Activated CD4-positive, alpha-beta T cell treated with anti-CD3 and anti-CD28 coated beads, Interleukin-2, amount 50 U/mL, for 24 hours (primary cell): Measurements from ENCODE around the gene FBXO34.
"Not testable (repeated sequence)": the region's sequence is repeated elsewhere in the genome, so short reads cannot be mapped to it uniquely, and the experiment has no call there.

Experiments
- DNase-seq, 2 donors: peaks; one replicate each; pipeline ENCODE4 v3.0.0-alpha.2; 2020; ENCODE audit warnings: low read depth in 1 of 2, low spot score in 1 of 2

The FBXO34 gene

DNA sequence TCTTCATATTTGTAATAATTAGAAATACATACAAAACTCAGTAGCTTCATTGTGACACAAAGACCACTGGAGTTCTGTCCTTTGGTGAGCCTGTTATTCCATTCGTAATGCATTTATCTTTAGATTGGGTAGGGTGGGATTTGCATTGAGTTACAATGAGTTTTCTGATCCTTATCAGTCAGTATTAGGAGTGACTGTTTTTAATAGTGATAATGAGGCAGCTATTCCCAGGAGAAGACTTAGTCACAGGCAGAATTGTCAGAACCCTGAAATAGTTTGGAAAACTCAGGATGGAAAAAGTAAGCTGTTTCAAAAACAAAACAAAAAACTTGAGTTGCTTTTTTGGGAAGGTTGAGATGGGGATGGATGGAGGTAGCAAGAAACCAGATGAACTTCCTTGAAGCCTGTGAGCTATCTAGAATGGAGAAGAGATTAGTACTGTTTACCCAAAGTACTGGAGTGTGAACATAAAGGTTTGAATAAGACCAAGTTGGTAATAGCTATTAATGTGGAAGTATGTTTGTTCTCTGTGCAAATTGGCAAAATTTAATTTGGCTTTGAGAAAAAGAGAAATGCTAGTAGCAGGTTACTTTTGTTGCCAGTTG is 38.6 kb downstream of the FBXO34 start:
- DNase-seq = no peak

- not testable (repeated sequence) for DNase-seq
Observed at GRCh38 chr14:55312379-55313030, 41.3 kb downstream of the FBXO34 start.

- DNase-seq = peak in 1 of 2 donors; percentile 25
Observed at GRCh38 chr14:55313480-55313879, 42.3 kb downstream of the FBXO34 start.

DNA sequence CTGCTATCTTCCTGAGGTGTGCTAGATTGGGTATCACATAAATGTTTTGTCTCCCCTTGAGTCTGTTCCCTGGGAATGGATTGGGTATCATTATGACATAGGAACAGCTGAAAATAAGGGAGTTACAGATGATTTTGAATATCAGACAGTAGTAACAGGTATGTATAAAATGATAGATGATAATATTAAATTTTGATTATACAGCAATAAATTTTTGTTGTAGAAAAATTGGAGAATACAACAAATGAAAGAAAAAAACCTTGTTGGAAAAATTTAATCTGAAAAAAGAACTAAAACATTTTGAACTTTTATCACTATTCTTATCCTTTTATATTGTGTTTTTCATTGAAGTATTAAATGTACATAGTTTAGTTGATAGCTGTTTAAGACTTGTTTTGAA is 43.2 kb downstream of the FBXO34 start:
- no peak for DNase-seq

- DNase-seq = no peak
Observed at GRCh38 chr14:55316564-55316963, 45.3 kb downstream of the FBXO34 start.

DNA sequence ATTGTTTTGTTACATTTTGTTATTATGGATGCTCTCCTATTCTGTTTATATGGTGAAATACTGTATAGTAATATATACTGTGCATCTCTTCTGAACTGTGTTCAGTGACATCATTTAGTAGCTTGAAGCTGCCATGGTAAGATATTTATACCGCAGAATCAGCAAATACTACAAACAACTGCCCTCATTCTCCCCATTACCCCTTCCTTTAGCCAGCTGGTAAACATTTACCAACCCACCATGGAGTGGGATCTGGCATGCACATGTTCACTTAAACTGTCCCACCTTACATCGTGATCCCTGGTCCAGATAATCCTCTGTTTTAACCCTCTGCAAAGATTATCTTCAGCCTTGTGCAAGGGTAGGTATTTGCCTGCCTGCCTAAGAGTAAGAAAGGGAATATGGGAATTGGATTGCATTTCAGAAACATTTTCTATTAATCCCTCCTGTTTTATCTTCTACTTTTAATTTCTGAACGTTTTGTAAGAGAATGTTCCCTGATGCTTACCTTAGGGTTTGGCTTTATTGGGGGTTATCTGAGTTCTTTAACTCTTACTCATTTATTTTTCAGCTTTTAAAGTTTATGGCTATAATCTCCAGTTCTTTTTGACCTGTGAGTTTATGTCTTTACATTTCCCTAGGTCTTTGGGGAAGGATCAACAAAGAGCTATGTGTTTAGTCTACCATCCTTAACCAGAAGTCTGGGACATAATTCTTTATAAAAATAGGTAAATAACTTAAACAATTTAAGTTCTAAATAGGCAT is 46.5 kb downstream of the FBXO34 start:
- DNase-seq = no peak

- DNase-seq = no peak
Observed at GRCh38 chr14:55318694-55319093, 47.5 kb downstream of the FBXO34 start.

- no peak for DNase-seq
Observed at GRCh38 chr14:55323910-55324309, 52.7 kb downstream of the FBXO34 start.

DNA sequence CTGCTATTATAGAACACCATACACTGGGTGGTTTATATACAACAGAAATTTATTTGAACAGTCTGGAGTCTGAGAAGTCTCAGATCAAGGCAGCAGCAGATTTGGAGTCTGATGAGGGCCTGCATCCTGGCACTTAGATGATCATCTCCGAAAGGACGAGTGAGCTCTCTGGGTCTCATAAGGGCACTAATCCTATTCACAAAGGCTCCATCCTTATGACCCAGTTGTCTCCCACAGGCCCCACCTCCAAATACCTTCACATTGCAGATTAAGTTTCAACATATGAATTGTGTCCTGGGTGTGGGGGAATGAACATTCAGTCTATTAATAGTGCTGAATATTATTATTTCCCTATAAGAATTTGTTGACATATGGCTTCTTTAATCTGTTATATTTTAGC is 53.6 kb downstream of the FBXO34 start:
- DNase-seq = no peak

DNA sequence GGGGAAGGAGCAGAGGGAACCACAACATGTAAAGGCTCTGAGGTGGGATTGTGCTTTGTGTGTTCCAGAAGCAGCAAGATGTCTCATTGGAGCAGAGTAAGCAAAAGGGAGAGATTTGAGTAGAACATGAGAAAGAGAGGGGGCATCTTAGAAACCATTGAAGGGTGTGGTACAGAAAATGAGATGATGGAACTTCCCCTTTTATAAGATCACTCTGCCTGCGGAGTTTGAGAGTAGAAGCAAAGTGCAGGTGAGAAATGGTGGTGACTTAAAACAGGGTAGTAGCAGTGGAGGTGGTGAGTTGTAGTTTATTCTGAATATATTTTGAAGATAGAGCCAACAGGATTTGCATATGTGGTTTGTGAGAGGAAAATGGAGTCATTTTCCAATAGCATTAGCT is 56.0 kb downstream of the FBXO34 start:
- no peak for DNase-seq

GRCh38 chr14:55328317-55328716 is 57.1 kb downstream of the FBXO34 start:
- no peak for DNase-seq

- peak in 1 of 2 donors; percentile 54 for DNase-seq
Observed at GRCh38 chr14:55329999-55330710, 58.9 kb downstream of the FBXO34 start.

DNA sequence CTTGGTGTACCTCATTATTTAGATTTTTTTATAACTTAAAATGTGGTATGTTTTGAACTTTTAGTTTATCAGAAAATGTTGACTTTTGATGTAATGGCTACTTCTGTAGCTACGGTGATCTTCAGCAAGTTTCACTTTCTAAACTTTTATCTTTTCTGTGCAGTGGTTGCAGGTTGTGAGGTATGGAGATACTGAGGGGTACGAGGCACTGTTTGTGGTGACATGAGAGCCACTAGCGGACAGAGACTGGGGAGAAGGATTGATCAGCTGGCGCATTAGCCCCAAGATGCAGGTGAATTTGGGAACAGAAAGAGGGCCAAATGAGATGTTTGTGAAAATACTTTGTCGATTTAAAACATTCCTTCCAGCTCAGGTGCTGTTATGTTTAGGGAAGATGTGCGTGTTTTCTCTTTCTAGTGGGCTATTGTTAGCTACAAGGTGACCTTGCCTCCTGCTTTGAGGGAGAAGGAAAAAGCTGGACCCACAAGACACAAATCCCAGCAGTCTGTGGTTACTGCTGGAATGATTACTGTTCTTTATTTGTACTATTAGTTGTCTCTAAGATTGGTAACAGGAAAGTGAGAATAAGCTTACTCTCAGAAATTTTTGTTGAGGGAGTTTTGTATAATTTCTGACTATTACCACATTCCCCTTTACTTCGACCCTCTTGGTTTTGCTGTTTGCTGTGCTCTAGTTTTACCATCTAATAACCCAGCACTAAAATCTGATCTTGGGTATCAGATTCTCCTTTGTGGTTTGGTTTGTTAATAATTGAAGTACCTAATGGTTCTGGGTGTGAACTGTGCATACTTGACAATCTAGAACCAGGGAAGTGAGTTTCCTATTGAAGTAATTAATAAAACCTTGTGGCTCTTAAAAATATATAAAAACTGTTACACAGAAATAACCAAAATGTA is 61.7 kb downstream of the FBXO34 start:
- no peak for DNase-seq

DNA sequence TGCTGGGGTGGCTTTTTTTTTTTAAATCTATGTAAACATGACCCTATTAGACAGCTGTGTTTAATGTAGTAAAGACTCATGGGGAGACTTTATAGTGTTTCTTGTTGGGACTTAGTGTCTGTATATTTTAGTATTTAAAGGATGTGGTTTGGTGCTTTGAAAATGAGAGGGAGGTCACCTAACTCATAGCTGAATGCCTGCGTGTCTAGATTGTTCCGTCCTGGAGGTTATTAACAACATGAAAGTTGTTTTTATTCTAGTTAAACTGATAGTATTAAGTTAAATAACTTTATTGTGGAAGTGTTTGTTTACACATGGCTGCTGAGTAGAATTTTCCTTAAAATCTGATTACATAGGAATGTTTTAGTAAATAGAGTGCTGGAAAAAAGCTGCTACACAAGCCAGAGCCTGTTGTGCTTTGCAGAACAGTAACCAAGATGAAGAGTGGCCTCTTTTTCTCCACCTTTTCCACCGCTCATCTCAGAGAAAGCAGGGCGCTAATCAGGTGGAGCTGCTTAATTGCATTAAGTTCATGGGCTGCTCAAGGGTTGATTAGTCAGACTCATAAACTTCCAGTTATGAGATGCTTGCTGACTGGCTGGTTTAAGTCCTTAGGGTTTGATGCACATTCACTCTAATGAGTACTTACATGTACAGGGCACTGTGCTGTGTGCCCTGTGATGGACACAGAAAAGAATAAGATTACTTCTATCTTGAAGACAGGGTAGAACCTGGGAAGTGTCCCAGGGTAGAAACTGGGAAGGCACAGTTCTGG is 62.7 kb downstream of the FBXO34 start:
- DNase-seq = peak in 1 of 2 donors; percentile 25

DNA sequence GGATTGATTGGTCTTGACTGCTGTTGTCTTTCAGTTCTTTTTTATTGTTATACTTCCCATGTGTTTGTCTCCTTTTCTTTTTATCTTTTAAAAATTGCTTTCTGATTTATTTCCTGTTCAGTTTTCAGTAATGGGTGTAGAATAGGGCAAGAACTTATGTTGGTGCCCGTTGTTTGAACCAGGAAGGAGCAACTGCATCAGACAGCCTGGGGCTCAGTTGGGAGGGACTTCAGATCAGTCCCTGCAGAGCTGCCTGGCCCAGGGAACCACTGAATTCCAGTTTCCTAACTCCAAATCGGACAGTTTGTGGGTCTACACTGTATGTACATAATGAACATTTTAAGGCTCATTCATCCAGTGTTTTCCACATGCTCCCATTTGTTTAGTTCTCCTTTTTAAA is 64.9 kb downstream of the FBXO34 start:
- DNase-seq = no peak

- no peak for DNase-seq
Observed at GRCh38 chr14:55336691-55337090, 65.5 kb downstream of the FBXO34 start.

GRCh38 chr14:55339770-55340169 is 68.5 kb downstream of the FBXO34 start:
- no peak for DNase-seq

DNA sequence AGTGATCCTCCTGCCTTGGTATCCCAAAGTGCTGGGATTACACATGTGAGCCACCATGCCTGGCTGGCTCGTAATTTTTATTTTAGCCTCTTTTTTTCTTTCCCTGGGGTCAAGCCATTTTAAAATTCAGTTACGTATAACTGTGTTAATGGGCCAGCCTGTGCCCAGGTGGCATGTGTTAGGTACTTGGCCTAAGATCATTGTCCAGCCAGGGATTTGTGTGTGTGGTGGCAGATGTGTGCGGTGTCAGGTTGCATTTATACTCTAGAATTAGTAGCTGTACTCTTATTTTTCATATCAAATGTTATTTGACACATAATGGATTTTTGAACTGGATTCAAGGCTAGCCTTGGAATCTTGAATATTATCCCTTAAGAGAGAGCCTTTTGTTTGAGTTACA is 69.3 kb downstream of the FBXO34 start:
- DNase-seq = no peak

DNA sequence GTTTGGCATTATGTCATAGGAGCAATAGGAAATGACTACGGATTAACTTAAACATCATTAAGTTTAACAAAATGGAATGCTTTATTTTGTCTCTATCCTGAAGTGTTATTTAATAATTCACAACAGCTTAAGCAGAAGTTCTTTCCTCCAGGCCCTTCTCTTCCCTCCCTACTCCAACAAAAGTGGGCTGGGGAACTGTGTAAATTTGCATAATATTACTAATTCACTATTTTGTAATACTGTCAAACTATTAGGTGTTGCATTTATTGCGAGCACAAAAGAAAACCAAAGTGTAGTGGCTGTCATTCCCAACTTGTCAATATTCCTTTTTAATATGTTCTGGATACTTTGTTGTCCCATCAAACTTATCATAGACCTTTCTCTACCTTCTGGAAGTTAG is 70.6 kb downstream of the FBXO34 start:
- no peak for DNase-seq

- DNase-seq = not testable (repeated sequence)
Observed at GRCh38 chr14:55344582-55345163, 73.5 kb downstream of the FBXO34 start.
